Muscle of leg (tissue), 11 donors: Measurements from ENCODE around the gene SLC12A7. TPM values are rescaled to one million over a fixed set of nuclear protein-coding genes. Genes with fewer than 3 reads are reported as not detected.
"Not testable (repeated sequence)": the region's sequence is repeated elsewhere in the genome, so short reads cannot be mapped to it uniquely, and the experiment has no call there.

Experiments
- DNase-seq: peaks from one replicate; pipeline ENCODE4 v3.0.0; 2013
- H3K27ac ChIP-seq: one replicate; pipeline ENCODE4 v1.5.1; 2013; ENCODE audit warnings: mild to moderate bottlenecking, low read length, control low read depth
- H3K27me3 ChIP-seq: one replicate; pipeline ENCODE4 v1.6.1; 2013; ENCODE audit warnings: low read length; ENCODE audit not compliant: control insufficient read depth, insufficient read depth
- H3K36me3 ChIP-seq: one replicate; pipeline ENCODE4 v1.6.1; 2013; ENCODE audit warnings: low read length; ENCODE audit not compliant: control insufficient read depth, insufficient read depth
- H3K4me1 ChIP-seq: one replicate; pipeline ENCODE4 v1.6.1; 2013; ENCODE audit warnings: low read length; ENCODE audit not compliant: control insufficient read depth, insufficient read depth
- H3K4me3 ChIP-seq: one replicate; pipeline ENCODE4 v1.5.1; 2013; ENCODE audit warnings: low read length, control low read depth
- H3K9me3 ChIP-seq: replicated peaks from 2 replicates; pipeline ENCODE4 v1.6.1; 2013; ENCODE audit warnings: low read depth, low read length; ENCODE audit not compliant: control insufficient read depth
- WGBS: methylation state at CpG from one replicate; pipeline ENCODE4 v1.1.5; 2013; ENCODE audit warnings: missing lambda C conversion rate; ENCODE audit not compliant: insufficient coverage; 5-methylcytosine and 5-hydroxymethylcytosine counted together
- polyA plus RNA-seq, 8 donors: library from polyadenylated mRNA; unstranded; fragments of 120-200 nt; gene quantifications; one replicate each; pipeline versions ENCODE4 v1.2.1 to v1.2.3, GENCODE V29; 2013; ENCODE audit warnings: inconsistent platforms in 1 of 8, low replicate concordance in 1 of 8; ENCODE audit not compliant: insufficient read length in 8 of 8, insufficient read depth in 1 of 8
- total RNA-seq: library from RNA; stranded (reverse); fragments of 120-200 nt; gene quantifications from one replicate; pipeline ENCODE4 v1.2.4, GENCODE V29; 2013

Gene SLC12A7
- total and polyA plus RNA-seq, 9 donors, result 5.5 to 12.5 (median 10.8) TPM

GRCh38 chr5:1088031-1088430 lies 23.8 kb downstream of the SLC12A7 start:
- H3K4me3 ChIP-seq, result no peak overlapping the region
- no peaks in the 10 kb centered on the region for H3K9me3 ChIP-seq
- peaks cover 48% of the 10 kb centered on the region for H3K36me3 ChIP-seq
- no peak overlapping the region for H3K27ac ChIP-seq
- peaks cover 35% of the 10 kb centered on the region for H3K4me1 ChIP-seq
- H3K27me3 ChIP-seq, result peaks cover 3% of the 10 kb centered on the region
- 96% methylated on average over 24 of the region's 26 CpGs for WGBS
- DNase-seq, result no peak

DNA sequence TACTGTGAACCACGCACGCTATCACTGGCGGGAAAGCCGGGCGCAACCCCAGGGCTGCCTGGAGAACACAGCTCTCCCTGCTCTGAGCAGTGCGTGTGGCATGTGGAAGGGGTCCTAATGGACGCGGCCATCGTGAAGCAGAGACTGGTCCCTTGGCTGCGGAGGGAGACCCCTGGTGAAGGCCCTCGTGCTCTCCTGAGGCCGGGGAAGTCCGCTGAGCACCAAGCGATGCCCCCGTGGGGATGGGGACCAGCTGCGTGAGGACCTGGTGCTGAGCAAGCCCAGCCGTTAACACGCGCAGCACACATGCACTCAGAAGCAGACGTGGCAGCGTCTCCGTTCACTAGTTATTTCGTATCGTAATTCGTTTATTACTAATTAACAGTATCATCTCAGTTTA lies 24.4 kb downstream of the SLC12A7 start:
- H3K4me1 ChIP-seq, result peaks cover 34% of the 10 kb centered on the region
- H3K9me3 ChIP-seq, result no peaks in the 10 kb centered on the region
- 92% methylated on average over 15 of the region's 25 CpGs for WGBS
- H3K27me3 ChIP-seq, result peaks cover 3% of the 10 kb centered on the region
- no peak overlapping the region for H3K27ac ChIP-seq
- H3K4me3 ChIP-seq, result no peak overlapping the region
- no peak for DNase-seq
- H3K36me3 ChIP-seq, result peaks cover 44% of the 10 kb centered on the region

DNA sequence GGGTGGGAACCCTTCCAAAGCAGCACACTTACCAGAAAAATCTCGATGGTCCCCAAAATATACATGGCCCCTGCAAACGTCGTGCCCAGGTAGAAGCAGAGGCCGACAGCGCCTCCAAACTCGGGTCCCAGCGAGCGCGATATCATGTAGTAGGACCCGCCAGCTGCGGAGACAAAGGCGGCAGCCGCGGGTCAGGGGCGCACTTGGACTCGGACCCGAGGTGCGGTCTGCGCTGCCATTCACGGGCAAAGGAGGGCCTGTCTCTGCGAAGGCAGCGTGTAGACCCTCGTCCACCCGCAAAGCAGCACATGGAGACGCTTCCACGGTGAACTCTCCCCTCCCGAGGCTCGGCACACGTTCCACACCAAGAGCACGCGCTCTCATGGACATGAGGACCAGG lies 25.0 kb downstream of the SLC12A7 start:
- no peak for DNase-seq
- Histone ChIP-seq H3K27me3 (peaks cover under 1% of the 10 kb centered on the region), H3K4me1 (peaks cover 29% of the 10 kb centered on the region), H3K36me3 (peaks cover 44% of the 10 kb centered on the region), H3K4me3 (no peak overlapping the region), H3K9me3 (no peaks in the 10 kb centered on the region), H3K27ac (no peak overlapping the region)
- WGBS, result 97% methylated on average over 20 of the region's 31 CpGs

GRCh38 chr5:1086137-1086536 lies 25.7 kb downstream of the SLC12A7 start:
- Histone ChIP-seq H3K4me3 (no peak overlapping the region), H3K36me3 (peaks cover 43% of the 10 kb centered on the region), H3K27me3 (peaks cover 2% of the 10 kb centered on the region), H3K27ac (no peak overlapping the region), H3K9me3 (no peaks in the 10 kb centered on the region), H3K4me1 (peaks cover 21% of the 10 kb centered on the region)
- 78% methylated on average over 11 of the region's 11 CpGs for WGBS
- no peak for DNase-seq

DNA sequence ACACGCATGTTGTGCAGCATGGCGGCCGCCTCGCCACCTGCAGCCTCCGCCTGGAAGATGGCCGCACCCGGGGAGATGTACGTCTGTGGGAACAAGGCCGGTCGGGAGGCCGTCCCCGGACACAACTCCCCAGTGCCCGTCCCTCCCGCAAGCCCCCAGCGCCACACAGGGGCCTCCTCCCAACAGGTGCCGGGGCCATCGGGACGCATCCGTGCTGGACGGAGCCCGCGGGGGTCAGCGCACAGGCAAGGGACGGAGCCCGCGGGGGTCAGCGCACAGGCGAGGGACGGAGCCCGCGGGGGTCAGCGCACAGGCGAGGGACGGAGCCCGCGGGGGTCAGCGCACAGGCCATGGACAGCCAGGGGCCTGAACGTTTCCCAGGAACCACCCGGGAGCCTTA lies 26.5 kb downstream of the SLC12A7 start:
- Histone ChIP-seq H3K9me3 (no peaks in the 10 kb centered on the region), H3K27ac (no peak overlapping the region), H3K27me3 (peaks cover 2% of the 10 kb centered on the region), H3K36me3 (peaks cover 40% of the 10 kb centered on the region), H3K4me1 (peaks cover 20% of the 10 kb centered on the region), H3K4me3 (no peak overlapping the region)
- DNase-seq, result no peak
- WGBS, result 94% methylated on average over 38 of the region's 39 CpGs

DNA sequence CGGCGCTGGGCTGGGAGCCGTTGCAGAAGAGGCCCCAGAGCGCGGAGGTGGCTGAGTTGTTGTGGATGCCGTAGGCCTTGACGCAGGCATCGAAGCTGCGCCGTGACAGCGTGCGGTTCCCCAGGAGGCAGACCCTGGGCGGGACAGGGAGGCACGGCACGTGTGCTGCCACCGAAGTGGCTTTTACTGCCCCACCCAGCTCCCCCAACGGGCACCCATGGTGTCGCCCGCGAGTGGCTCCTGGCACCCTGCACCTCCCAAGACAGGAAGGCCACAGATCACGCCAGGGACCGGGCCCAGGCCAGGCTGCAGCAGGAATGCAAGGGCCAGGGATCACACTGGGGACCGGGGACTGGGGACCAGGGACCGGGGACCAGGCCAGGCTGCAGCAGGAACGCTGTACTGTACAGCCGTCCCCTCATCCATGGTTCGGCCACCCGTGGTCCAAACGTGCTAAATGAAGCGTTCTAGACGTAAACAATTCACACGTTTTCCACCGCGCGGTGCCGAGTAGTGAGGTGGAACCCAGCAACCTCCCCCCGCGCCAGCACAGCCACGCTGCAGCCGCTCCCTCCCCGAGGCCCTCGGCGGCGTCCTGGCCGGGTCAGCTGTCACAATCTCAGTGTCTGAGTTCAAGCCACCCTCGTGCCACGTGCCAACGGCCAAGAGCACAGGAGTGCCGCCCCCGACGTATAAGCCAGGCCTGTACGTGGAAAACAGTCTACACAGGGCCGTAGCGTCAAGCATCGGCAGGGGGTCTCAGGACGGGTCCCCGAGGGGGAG lies 27.8 kb downstream of the SLC12A7 start:
- Histone ChIP-seq H3K4me1 (peaks cover 8% of the 10 kb centered on the region), H3K27me3 (peaks cover 2% of the 10 kb centered on the region), H3K4me3 (no peak overlapping the region), H3K9me3 (no peaks in the 10 kb centered on the region), H3K27ac (no peak overlapping the region), H3K36me3 (peaks cover 36% of the 10 kb centered on the region)
- no peak for DNase-seq
- 86% methylated on average over 57 of the region's 57 CpGs for WGBS

- 80% methylated on average over 2 of the region's 15 CpGs for WGBS
- H3K36me3 ChIP-seq, result peaks cover 39% of the 10 kb centered on the region
- not testable (repeated sequence) for H3K4me1 ChIP-seq, DNase-seq, H3K27ac ChIP-seq, H3K27me3 ChIP-seq, H3K4me3 ChIP-seq, H3K9me3 ChIP-seq
Observed at GRCh38 chr5:1083026-1083425, 28.8 kb downstream of the SLC12A7 start.

DNA sequence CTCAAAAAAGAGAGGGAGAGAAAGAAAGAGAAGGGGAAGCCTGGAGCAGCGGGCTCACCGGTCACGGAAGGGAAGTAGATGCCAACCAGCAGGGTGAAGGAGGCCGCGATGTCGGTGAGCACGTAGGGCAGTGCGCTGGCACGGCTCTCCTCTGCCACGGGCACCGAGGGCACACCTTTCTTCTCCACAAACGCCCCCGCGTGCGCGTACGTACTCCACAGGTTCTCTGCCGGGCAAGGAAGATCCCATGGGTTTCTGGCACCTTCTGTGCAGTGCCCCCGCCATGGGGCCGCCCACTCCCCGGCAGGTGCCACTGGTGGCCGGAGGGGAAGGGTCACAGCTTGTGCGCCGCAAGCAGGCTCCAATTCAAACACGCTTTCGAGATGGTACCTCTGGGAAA lies 30.3 kb downstream of the SLC12A7 start:
- peaks cover 28% of the 10 kb centered on the region for H3K36me3 ChIP-seq
- 86% methylated on average over 24 of the region's 26 CpGs for WGBS
- H3K4me1 ChIP-seq, result peaks cover 6% of the 10 kb centered on the region
- DNase-seq, result no peak
- no peaks in the 10 kb centered on the region for H3K9me3 ChIP-seq
- no peak overlapping the region for H3K4me3 ChIP-seq
- H3K27me3 ChIP-seq, result peaks cover 2% of the 10 kb centered on the region
- H3K27ac ChIP-seq, result no peak overlapping the region

DNA sequence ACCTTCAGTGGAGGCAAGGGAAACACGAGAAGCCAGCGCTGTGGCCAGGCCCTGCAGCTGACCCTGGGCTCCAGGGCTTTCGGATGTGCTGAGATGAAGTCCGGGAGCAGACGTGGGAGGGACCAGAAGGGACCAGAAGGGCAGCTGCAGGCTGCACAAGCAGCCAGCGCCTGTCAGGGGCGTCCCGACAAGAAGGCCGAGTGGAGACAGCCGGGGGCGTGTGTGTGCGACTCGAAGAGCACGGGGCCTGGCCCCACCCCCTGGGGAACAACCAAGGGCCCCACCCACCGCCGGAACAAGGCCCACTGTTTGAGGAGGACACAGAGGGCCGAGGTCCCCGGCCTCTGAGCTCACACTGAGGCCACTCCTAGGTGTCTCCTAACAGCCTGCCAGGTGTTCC lies 31.4 kb downstream of the SLC12A7 start:
- WGBS, result 26% methylated on average over 16 of the region's 18 CpGs
- peak; percentile 45 for DNase-seq

GRCh38 chr5:1079961-1080360 lies 31.9 kb downstream of the SLC12A7 start:
- no peaks in the 10 kb centered on the region for H3K9me3 ChIP-seq
- H3K27ac ChIP-seq, result no peak overlapping the region
- WGBS, result 89% methylated on average over 13 of the region's 35 CpGs
- H3K36me3 ChIP-seq, result peaks cover 30% of the 10 kb centered on the region
- H3K4me3 ChIP-seq, result no peak overlapping the region
- DNase-seq, result no peak
- peaks cover 6% of the 10 kb centered on the region for H3K4me1 ChIP-seq
- peaks cover 2% of the 10 kb centered on the region for H3K27me3 ChIP-seq

More for the DNA sequence above, 31.4 kb downstream of the SLC12A7 start:
- H3K27ac ChIP-seq, result no peak overlapping the region
- H3K4me3 ChIP-seq, result no peak overlapping the region
- H3K9me3 ChIP-seq, result no peaks in the 10 kb centered on the region
- H3K36me3 ChIP-seq, result peaks cover 30% of the 10 kb centered on the region
- H3K4me1 ChIP-seq, result peaks cover 6% of the 10 kb centered on the region
- H3K27me3 ChIP-seq, result peaks cover 2% of the 10 kb centered on the region
